ENCODE measurements around the gene MCRIP2.

DNA sequence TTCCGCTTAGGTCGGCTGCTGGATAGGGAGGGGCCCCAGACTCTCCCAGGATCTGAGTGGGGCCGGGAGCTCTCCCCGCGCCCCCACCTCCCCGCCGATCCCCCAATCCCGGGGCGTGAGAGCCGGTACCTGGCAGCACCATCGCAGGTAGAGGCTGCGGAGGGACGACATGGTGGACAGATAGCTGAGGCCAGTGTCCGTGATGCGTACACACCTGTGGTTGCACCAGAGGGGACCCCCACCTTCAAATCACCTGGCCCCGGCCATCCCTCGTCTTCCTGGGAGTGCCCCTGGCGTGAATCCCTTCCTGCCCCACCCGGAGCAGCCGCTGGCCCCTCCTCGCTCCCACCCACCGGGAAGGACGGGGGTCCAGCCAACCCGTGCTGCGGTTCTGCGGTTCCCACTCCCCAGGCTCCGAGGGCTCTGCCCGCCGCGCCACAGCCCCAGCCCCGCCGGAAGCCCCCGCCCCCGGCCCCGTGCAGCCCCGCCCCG lies 53.3 kb downstream of the MCRIP2 start:
- no peak for TF ChIP-seq YY1 (IDR thresholded peaks at IDR 0.05; ENCODE audit: low read depth)
- TF ChIP-seq TCF12 (IDR thresholded peaks at IDR 0.05; ENCODE audit: low read depth): no peak
- no peak for TF ChIP-seq RAD21 (IDR thresholded peaks at IDR 0.05; ENCODE audit: low read depth)
- no peak for TF ChIP-seq FOXM1 (IDR thresholded peaks at IDR 0.05; ENCODE audit: borderline replicate concordance, low read depth)
- TF ChIP-seq, protein P1, sequence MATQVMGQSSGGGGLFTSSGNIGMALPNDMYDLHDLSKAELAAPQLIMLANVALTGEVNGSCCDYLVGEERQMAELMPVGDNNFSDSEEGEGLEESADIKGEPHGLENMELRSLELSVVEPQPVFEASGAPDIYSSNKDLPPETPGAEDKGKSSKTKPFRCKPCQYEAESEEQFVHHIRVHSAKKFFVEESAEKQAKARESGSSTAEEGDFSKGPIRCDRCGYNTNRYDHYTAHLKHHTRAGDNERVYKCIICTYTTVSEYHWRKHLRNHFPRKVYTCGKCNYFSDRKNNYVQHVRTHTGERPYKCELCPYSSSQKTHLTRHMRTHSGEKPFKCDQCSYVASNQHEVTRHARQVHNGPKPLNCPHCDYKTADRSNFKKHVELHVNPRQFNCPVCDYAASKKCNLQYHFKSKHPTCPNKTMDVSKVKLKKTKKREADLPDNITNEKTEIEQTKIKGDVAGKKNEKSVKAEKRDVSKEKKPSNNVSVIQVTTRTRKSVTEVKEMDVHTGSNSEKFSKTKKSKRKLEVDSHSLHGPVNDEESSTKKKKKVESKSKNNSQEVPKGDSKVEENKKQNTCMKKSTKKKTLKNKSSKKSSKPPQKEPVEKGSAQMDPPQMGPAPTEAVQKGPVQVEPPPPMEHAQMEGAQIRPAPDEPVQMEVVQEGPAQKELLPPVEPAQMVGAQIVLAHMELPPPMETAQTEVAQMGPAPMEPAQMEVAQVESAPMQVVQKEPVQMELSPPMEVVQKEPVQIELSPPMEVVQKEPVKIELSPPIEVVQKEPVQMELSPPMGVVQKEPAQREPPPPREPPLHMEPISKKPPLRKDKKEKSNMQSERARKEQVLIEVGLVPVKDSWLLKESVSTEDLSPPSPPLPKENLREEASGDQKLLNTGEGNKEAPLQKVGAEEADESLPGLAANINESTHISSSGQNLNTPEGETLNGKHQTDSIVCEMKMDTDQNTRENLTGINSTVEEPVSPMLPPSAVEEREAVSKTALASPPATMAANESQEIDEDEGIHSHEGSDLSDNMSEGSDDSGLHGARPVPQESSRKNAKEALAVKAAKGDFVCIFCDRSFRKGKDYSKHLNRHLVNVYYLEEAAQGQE (IDR thresholded peaks at IDR 0.05; ENCODE audit: low read depth): no peak
- no peak for TF ChIP-seq NFIC (IDR thresholded peaks at IDR 0.05)
- no peak for TF ChIP-seq EGR1 (IDR thresholded peaks at IDR 0.05)
- TF ChIP-seq CREB1 (IDR thresholded peaks at IDR 0.05; ENCODE audit: low read depth): no peak
- no peak for TF ChIP-seq EP300 (IDR thresholded peaks at IDR 0.05; ENCODE audit: borderline replicate concordance)
- TF ChIP-seq, protein P2, sequence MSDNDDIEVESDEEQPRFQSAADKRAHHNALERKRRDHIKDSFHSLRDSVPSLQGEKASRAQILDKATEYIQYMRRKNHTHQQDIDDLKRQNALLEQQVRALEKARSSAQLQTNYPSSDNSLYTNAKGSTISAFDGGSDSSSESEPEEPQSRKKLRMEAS (IDR thresholded peaks at IDR 0.05): no peak

All from Ishikawa (cell line).